Stomach smooth muscle (tissue), 2 donors: ENCODE results near the gene LRRFIP2.
A peak's percentile ranks its signal among the peaks of the same experiment; 100 is the strongest.
"Not testable (repeated sequence)": the region's sequence is repeated elsewhere in the genome, so short reads cannot be mapped to it uniquely, and the experiment has no call there.

Experiments
- H3K27ac ChIP-seq: one replicate; pipeline ENCODE4 v1.7.0; 2013; ENCODE audit warnings: mild to moderate bottlenecking, low read length, inconsistent platforms
- H3K27me3 ChIP-seq, 2 donors: one replicate each; pipeline ENCODE4 v1.7.0; 2013; ENCODE audit warnings: low read length in 2 of 2; ENCODE audit not compliant: insufficient read depth in 2 of 2, control insufficient read depth in 1 of 2
- H3K36me3 ChIP-seq, 2 donors: one replicate each; pipeline ENCODE4 v1.7.0; 2013; ENCODE audit warnings: low read length in 2 of 2; ENCODE audit not compliant: control insufficient read depth in 2 of 2, insufficient read depth in 2 of 2
- H3K4me1 ChIP-seq: one replicate; pipeline ENCODE4 v1.7.0; 2013; ENCODE audit warnings: low read length; ENCODE audit not compliant: control insufficient read depth, insufficient read depth
- H3K4me3 ChIP-seq, 2 donors: one replicate each; pipeline ENCODE4 v1.7.0; 2013; ENCODE audit warnings: low read length in 2 of 2
- H3K9ac ChIP-seq, 2 donors: one replicate each; pipeline ENCODE4 v1.7.0; 2013; ENCODE audit warnings: low read length in 2 of 2, mild to moderate bottlenecking in 1 of 2
- H3K9me3 ChIP-seq, 2 donors: one replicate each; pipeline ENCODE4 v1.7.0; 2013; ENCODE audit warnings: low read length in 2 of 2; ENCODE audit not compliant: control insufficient read depth in 2 of 2
- donor health status: healthy.
- donor health status: Pancreatic carcinoma.

LRRFIP2 gene

GRCh38 chr3:37052860-37053259 is 121.5 kb downstream of the LRRFIP2 start:
- Histone ChIP-seq H3K9ac (no peak overlapping the region), H3K27ac (no peak overlapping the region), H3K9me3 (no peaks in the 10 kb centered on the region), H3K27me3 (no peaks in the 10 kb centered on the region), H3K4me3 (no peak overlapping the region), H3K4me1 (peaks cover 7% of the 10 kb centered on the region), H3K36me3 (peaks cover 42 to 50% of the 10 kb centered on the region in 2 donors)

- H3K27ac ChIP-seq: no peak overlapping the region
- no peak overlapping the region for H3K4me3 ChIP-seq
- H3K36me3 ChIP-seq: peaks cover 47 to 49% of the 10 kb centered on the region in 2 donors
- peaks cover 7% of the 10 kb centered on the region for H3K4me1 ChIP-seq
- H3K9me3 ChIP-seq: no peaks in the 10 kb centered on the region
- no peak overlapping the region for H3K9ac ChIP-seq
- no peaks in the 10 kb centered on the region for H3K27me3 ChIP-seq
Measured at GRCh38 chr3:37050282-37050681, 124.1 kb downstream of the LRRFIP2 start.

DNA sequence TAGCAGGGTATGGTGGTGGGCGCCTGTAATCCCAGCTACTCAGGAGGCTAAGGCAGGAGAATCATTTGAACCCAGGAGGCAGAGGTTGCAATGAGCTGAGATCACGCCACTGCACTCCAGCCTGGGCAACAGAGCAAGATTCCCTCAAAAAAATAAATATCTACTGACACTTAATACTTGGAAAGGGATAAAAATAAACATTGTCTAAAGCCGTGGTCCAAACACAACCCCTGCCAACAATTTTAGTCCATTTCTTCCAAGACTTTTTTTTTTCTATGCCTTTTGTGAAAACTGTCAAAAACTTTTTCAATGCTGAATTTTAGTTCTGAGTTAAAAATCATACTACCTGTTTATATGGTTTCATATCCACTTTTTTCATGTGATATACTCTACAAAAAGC is 131.7 kb downstream of the LRRFIP2 start:
- not testable (repeated sequence) for H3K4me1 ChIP-seq, H3K27me3 ChIP-seq, H3K9me3 ChIP-seq, H3K4me3 ChIP-seq, H3K27ac ChIP-seq, H3K9ac ChIP-seq
- peaks cover 20 to 24% of the 10 kb centered on the region in 2 donors for H3K36me3 ChIP-seq

- H3K9ac ChIP-seq: no peak overlapping the region
- no peaks in the 10 kb centered on the region for H3K9me3 ChIP-seq
- H3K27me3 ChIP-seq: no peaks in the 10 kb centered on the region
- no peak overlapping the region for H3K4me3 ChIP-seq
- no peaks in the 10 kb centered on the region for H3K4me1 ChIP-seq
- H3K27ac ChIP-seq: no peak overlapping the region
- H3K36me3 ChIP-seq: peaks cover 12 to 14% of the 10 kb centered on the region in 2 donors
Measured at GRCh38 chr3:37041546-37042195, 132.7 kb downstream of the LRRFIP2 start.

- peaks cover 12 to 15% of the 10 kb centered on the region in 2 donors for H3K36me3 ChIP-seq
- H3K4me3 ChIP-seq: no peak overlapping the region
- no peaks in the 10 kb centered on the region for H3K9me3 ChIP-seq
- H3K9ac ChIP-seq: no peak overlapping the region
- no peak overlapping the region for H3K27ac ChIP-seq
- H3K27me3 ChIP-seq: no peaks in the 10 kb centered on the region
- no peaks in the 10 kb centered on the region for H3K4me1 ChIP-seq
Measured at GRCh38 chr3:37040231-37040630, 134.2 kb downstream of the LRRFIP2 start.

GRCh38 chr3:37039161-37039846 is 135.1 kb downstream of the LRRFIP2 start:
- Histone ChIP-seq H3K4me3 (no peak overlapping the region), H3K9me3 (no peaks in the 10 kb centered on the region), H3K36me3 (peaks cover 12 to 15% of the 10 kb centered on the region in 2 donors), H3K27ac (no peak overlapping the region), H3K27me3 (no peaks in the 10 kb centered on the region), H3K9ac (no peak overlapping the region), H3K4me1 (no peaks in the 10 kb centered on the region)

DNA sequence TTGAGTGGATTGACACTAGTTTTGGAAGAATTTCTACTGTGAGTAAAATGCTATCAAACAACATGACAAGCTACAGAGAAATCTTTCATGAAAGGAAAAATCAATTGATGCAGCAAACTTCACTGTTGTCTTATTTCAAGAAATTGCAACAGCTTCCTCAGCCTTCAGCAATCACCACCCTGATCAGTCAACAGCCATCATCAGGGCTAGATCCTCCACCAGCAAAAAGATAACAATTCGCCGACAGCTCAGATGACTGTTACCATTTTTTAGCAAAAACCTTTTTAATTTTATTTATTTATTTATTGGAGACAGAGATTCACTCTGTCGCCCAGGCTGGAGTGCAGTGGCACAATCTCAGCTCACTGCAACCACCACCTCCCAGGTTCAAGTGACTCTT is 137.0 kb downstream of the LRRFIP2 start:
- no peaks in the 10 kb centered on the region for H3K27me3 ChIP-seq
- H3K36me3 ChIP-seq: peaks cover 12 to 24% of the 10 kb centered on the region in 2 donors
- peaks cover 4% of the 10 kb centered on the region for H3K4me1 ChIP-seq
- H3K27ac ChIP-seq: no peak overlapping the region
- H3K9me3 ChIP-seq: no peaks in the 10 kb centered on the region
- no peak overlapping the region for H3K4me3 ChIP-seq
- H3K9ac ChIP-seq: no peak overlapping the region

- no peaks in the 10 kb centered on the region for H3K9me3 ChIP-seq
- H3K9ac ChIP-seq: no peak overlapping the region
- peak overlapping the region; percentile 11 for H3K27ac ChIP-seq
- H3K4me3 ChIP-seq: no peak overlapping the region
- no peaks in the 10 kb centered on the region for H3K27me3 ChIP-seq
- H3K36me3 ChIP-seq: peaks cover 5 to 30% of the 10 kb centered on the region in 2 donors
- peaks cover 25% of the 10 kb centered on the region for H3K4me1 ChIP-seq
Measured at GRCh38 chr3:37032961-37033360, 141.4 kb downstream of the LRRFIP2 start.

DNA sequence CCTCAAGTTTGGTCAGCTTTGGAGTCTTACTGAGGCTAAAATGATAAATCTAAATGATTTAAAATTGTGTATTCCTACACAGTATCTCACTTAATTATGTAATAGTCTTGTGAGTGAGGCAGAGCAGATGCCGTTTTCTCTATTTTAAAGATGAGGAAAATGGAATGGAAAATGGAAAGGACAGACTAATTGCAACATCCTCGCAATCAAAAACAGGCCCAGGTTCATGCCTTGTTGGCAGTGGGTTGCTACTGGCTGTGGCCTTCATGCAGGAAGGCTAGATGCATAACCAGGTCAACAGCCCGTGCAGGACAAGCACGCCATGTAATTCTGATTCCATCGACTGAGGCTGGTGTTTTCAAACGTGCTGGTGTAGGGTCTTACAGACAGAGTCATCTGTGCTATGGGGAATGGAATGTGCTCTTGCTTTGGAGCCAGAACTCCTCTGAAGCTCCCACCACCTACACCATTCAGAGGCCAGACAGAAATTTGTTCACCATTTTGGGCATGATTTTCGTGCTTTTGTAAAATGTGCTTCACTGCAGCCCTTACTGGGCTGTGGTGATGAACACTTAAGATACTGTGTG is 143.2 kb downstream of the LRRFIP2 start:
- Histone ChIP-seq H3K36me3 (peaks cover 10 to 38% of the 10 kb centered on the region in 2 donors), H3K27ac (no peak overlapping the region), H3K9me3 (no peaks in the 10 kb centered on the region), H3K4me1 (peaks cover 25% of the 10 kb centered on the region), H3K9ac (no peak overlapping the region), H3K27me3 (no peaks in the 10 kb centered on the region), H3K4me3 (peak overlapping the region in 1 of 2 donors; percentile 29)

- H3K9me3 ChIP-seq: no peaks in the 10 kb centered on the region
- peaks cover 14 to 43% of the 10 kb centered on the region in 2 donors for H3K36me3 ChIP-seq
- H3K27me3 ChIP-seq: no peaks in the 10 kb centered on the region
- no peak overlapping the region for H3K9ac ChIP-seq
- H3K4me1 ChIP-seq: peaks cover 25% of the 10 kb centered on the region
- H3K27ac ChIP-seq: no peak overlapping the region
- no peak overlapping the region for H3K4me3 ChIP-seq
Measured at GRCh38 chr3:37030588-37030987, 143.8 kb downstream of the LRRFIP2 start.
